Gastroesophageal sphincter (tissue), 4 donors: ENCODE results near the gene STAU1. TPM values are rescaled to one million over a fixed set of nuclear protein-coding genes. Genes with fewer than 3 reads are reported as not detected.

Experiments used
- ATAC-seq: fragments of 150-250 bp; one replicate; pipeline ENCODE4 v1.9.1; 2016; ENCODE audit warnings: mild to moderate bottlenecking, moderate library complexity
- H3K27ac ChIP-seq, 4 donors: fragments of 200-600 bp; sonication (generic) in 3 of 4; 1 replicate in 3 of 4; 2 replicates in 1 of 4; pipeline ENCODE4 v1.5.1; 2016 to 2019
- H3K27me3 ChIP-seq: fragments of 200-600 bp; sonication (generic); one replicate; pipeline ENCODE4 v1.5.1; 2019
- H3K36me3 ChIP-seq, 2 donors: fragments of 200-600 bp; sonication (generic); one replicate each; pipeline ENCODE4 v1.5.1; 2019; ENCODE audit warnings: control low read depth in 1 of 2
- H3K4me1 ChIP-seq, 3 donors: fragments of 200-600 bp; sonication (generic); 1 replicate in 2 of 3; 2 replicates in 1 of 3; pipeline ENCODE4 v1.5.1; 2016 to 2019; ENCODE audit warnings: control low read depth in 2 of 3
- H3K4me3 ChIP-seq, 2 donors: fragments of 200-600 bp; sonication (generic); one replicate each; pipeline ENCODE4 v1.5.1; 2019; ENCODE audit warnings: mild to moderate bottlenecking in 1 of 2, moderate library complexity in 1 of 2
- H3K9me3 ChIP-seq, 3 donors: fragments of 200-600 bp; sonication (generic); one replicate each; pipeline ENCODE4 v1.5.1; 2017 to 2019; ENCODE audit warnings: control low read depth in 2 of 3
- EP300 ChIP-seq: sonication (generic); formaldehyde crosslinking; IDR thresholded peaks from one replicate; pipeline ENCODE4 v1.6.1; 2017; ENCODE audit warnings: antibody characterized with exemption, mild to moderate bottlenecking
- POLR2A ChIP-seq, 2 donors: fragments of 450-650 bp; IDR thresholded peaks; one replicate each; pipeline ENCODE4 v1.6.1; 2017; ENCODE audit warnings: antibody characterized with exemption in 2 of 2, mild to moderate bottlenecking in 2 of 2, moderate library complexity in 1 of 2
- POLR2AphosphoS5 ChIP-seq: sonication (generic); formaldehyde crosslinking; IDR thresholded peaks from one replicate; pipeline ENCODE4 v1.6.1; 2017; ENCODE audit warnings: antibody characterized with exemption
- WGBS, 2 donors: methylation state at CpG; one replicate each; pipeline ENCODE4 v1.1.5; 2018; ENCODE audit warnings: low coverage in 1 of 2; 5-methylcytosine and 5-hydroxymethylcytosine counted together
- total RNA-seq, 4 donors: library from RNA; depleted of rRNA; stranded (reverse); fragments of >200 nt; gene quantifications; one replicate each; pipeline ENCODE4 v1.1.0, GENCODE V29; 2016
- TF ChIP-seq, protein P1 (sequence below), 4 experiments: fragments of 200-600 bp in 2 of 4; fragments of 450-650 bp in 2 of 4; sonication (generic) in 1 of 4; IDR thresholded peaks; one replicate each; pipeline ENCODE4 v1.5.1; 2017 to 2019; ENCODE audit warnings: antibody characterized with exemption in 4 of 4, mild to moderate bottlenecking in 2 of 4, moderate library complexity in 2 of 4

The STAU1 gene
- total RNA-seq, 4 donors from 2014 or later: 86.3 to 134 (median 104) TPM

DNA sequence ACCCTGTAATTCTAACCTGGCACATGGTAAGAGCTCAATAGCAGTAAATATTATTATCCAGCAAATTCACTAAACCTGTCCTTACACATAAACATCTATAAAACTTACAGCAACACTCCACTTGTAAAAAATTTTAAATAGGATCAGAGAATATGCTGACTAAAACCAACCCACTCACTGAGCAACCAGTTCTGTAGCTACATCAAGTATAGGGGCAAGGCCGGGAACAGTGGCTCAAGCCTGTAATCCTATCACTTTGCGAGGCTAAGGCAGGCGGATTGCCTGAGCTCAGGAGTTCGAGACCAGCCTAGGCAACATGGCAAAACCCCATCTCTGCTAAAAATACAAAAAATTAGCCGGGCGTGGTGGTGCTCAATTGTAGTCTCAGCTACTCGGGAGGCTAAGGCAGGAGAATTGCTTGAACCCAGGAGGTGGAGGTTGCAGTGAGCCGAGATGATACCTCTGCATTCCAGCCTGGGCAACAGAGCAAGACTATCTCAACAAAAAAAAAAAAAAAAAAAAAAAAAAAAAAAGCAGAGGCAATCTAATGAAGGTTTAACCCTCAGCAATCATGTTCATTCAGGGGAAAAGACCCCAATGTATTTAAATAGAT, 6.8 kb downstream of the STAU1 start:
- H3K9me3 ChIP-seq: no peaks in the 10 kb centered on the region
- no peak overlapping the region for H3K27ac ChIP-seq
- peaks cover 0 to 77% (median 10%) of the 10 kb centered on the region in 3 donors for H3K4me1 ChIP-seq
- 64 to 69% methylated on average over 4 of the region's 8 CpGs for WGBS, 2 donors
- no peak overlapping the region for H3K4me3 ChIP-seq
- TF ChIP-seq EP300 (no peak), POLR2AphosphoS5 (no peak), POLR2A (IDR thresholded peaks at IDR 0.05) (no peak)
- TF ChIP-seq, protein P1, sequence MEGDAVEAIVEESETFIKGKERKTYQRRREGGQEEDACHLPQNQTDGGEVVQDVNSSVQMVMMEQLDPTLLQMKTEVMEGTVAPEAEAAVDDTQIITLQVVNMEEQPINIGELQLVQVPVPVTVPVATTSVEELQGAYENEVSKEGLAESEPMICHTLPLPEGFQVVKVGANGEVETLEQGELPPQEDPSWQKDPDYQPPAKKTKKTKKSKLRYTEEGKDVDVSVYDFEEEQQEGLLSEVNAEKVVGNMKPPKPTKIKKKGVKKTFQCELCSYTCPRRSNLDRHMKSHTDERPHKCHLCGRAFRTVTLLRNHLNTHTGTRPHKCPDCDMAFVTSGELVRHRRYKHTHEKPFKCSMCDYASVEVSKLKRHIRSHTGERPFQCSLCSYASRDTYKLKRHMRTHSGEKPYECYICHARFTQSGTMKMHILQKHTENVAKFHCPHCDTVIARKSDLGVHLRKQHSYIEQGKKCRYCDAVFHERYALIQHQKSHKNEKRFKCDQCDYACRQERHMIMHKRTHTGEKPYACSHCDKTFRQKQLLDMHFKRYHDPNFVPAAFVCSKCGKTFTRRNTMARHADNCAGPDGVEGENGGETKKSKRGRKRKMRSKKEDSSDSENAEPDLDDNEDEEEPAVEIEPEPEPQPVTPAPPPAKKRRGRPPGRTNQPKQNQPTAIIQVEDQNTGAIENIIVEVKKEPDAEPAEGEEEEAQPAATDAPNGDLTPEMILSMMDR (IDR thresholded peaks at IDR 0.05): no peak
- peaks cover 0 to 15% of the 10 kb centered on the region in 2 donors for H3K36me3 ChIP-seq
- H3K27me3 ChIP-seq: no peaks in the 10 kb centered on the region
- no peak for ATAC-seq

DNA sequence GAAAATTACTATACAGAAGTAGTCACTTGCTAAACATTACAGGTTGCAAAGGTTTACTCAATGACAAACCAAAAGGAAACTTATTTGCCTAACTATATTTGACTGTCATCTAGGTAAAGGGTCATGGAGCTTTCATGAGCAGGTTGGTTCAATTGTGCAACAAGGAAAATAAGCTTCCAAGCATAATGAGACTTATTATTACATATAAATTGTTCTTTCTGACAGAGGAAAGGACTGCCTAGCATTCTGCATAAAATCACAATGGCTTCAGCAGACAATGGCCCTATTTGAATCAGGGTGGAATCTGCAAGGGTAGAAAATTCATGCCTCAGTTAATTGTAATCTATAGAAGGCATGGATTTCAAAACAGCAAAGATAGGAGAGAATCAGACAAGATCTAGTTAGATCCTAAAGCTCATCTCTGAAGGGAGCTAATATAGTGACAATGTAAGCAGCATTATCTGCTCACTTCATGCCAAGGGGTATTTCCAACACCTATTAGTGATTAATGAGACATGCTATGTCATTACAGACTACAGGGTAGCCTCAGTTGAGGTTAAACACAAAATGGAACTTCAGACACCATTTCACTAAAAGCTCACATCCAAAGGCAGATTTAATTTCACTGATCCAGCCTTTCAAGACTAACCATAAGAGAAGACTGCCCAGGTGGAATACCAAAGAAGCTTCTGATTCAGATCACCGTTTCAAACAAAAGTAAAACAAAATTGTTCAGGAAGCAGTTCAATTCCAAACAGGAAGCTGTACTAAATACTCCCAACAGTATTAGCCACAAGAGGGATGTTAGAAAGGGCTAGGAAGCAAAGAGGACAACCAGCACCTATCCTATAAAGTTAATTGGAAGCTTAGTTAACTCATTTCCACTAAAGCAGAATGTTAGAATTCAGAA, 8.5 kb downstream of the STAU1 start:
- Histone ChIP-seq H3K27me3 (no peaks in the 10 kb centered on the region), H3K4me3 (no peak overlapping the region), H3K9me3 (no peaks in the 10 kb centered on the region), H3K36me3 (peaks cover 0 to 19% of the 10 kb centered on the region in 2 donors), H3K27ac (no peak overlapping the region), H3K4me1 (peaks cover 0 to 60% (median 5%) of the 10 kb centered on the region in 3 donors)
- TF ChIP-seq POLR2A (IDR thresholded peaks at IDR 0.05) (no peak), EP300 (no peak)
- 10 to 27% methylated on average over 1 of the region's 1 CpG for WGBS, 2 donors
- ATAC-seq: no peak

GRCh38 chr20:49174183-49174582, 14.0 kb downstream of the STAU1 start:
- H3K27ac ChIP-seq: no peak overlapping the region
- peaks cover 0 to 37% (median 0%) of the 10 kb centered on the region in 3 donors for H3K4me1 ChIP-seq
- TF ChIP-seq, protein P1 (IDR thresholded peaks at IDR 0.05): no peak
- TF ChIP-seq EP300 (no peak), POLR2AphosphoS5 (no peak)
- peaks cover 0 to 27% of the 10 kb centered on the region in 2 donors for H3K36me3 ChIP-seq
- H3K9me3 ChIP-seq: no peaks in the 10 kb centered on the region
- no peak for ATAC-seq
- H3K4me3 ChIP-seq: no peak overlapping the region
- no peaks in the 10 kb centered on the region for H3K27me3 ChIP-seq
- 81 to 89% methylated on average over 3 of the region's 6 CpGs for WGBS, 2 donors

- TF ChIP-seq, protein P1 (IDR thresholded peaks at IDR 0.05): no peak
- TF ChIP-seq EP300 (no peak), POLR2A (IDR thresholded peaks at IDR 0.05) (no peak), POLR2AphosphoS5 (no peak)
- Histone ChIP-seq H3K27ac (no peak overlapping the region), H3K4me3 (no peak overlapping the region), H3K4me1 (peaks cover under 1 to 45% (median 7%) of the 10 kb centered on the region in 3 donors), H3K9me3 (no peaks in the 10 kb centered on the region), H3K36me3 (peaks cover 0 to 12% of the 10 kb centered on the region in 2 donors), H3K27me3 (no peaks in the 10 kb centered on the region)
- ATAC-seq: no peak
- WGBS, 2 donors: 0 to 25% methylated on average over 1 of the region's 1 CpG
Measured at GRCh38 chr20:49172413-49172812, 15.7 kb downstream of the STAU1 start.

- Histone ChIP-seq H3K9me3 (no peaks in the 10 kb centered on the region), H3K27ac (no peak overlapping the region), H3K27me3 (no peaks in the 10 kb centered on the region), H3K4me3 (no peak overlapping the region), H3K36me3 (peaks cover 0 to 11% of the 10 kb centered on the region in 2 donors), H3K4me1 (peaks cover 4 to 50% (median 10%) of the 10 kb centered on the region in 3 donors)
- ATAC-seq: no peak
- no peak for TF ChIP-seq POLR2A (IDR thresholded peaks at IDR 0.05)
- TF ChIP-seq EP300: no peak
- TF ChIP-seq POLR2AphosphoS5: no peak
- TF ChIP-seq, protein P1 (IDR thresholded peaks at IDR 0.05): no peak
Measured at GRCh38 chr20:49171909-49172308, 16.2 kb downstream of the STAU1 start.
